ENCODE data around the gene SMO.

GRCh38 chr7:129193892-129194291, 5.5 kb downstream of the SMO start:
- TF ChIP-seq, protein P1, sequence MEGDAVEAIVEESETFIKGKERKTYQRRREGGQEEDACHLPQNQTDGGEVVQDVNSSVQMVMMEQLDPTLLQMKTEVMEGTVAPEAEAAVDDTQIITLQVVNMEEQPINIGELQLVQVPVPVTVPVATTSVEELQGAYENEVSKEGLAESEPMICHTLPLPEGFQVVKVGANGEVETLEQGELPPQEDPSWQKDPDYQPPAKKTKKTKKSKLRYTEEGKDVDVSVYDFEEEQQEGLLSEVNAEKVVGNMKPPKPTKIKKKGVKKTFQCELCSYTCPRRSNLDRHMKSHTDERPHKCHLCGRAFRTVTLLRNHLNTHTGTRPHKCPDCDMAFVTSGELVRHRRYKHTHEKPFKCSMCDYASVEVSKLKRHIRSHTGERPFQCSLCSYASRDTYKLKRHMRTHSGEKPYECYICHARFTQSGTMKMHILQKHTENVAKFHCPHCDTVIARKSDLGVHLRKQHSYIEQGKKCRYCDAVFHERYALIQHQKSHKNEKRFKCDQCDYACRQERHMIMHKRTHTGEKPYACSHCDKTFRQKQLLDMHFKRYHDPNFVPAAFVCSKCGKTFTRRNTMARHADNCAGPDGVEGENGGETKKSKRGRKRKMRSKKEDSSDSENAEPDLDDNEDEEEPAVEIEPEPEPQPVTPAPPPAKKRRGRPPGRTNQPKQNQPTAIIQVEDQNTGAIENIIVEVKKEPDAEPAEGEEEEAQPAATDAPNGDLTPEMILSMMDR (IDR thresholded peaks at IDR 0.05), result no peak
- no peak for TF ChIP-seq POLR2AphosphoS5 (IDR thresholded peaks at IDR 0.05; ENCODE audit: insufficient read depth in 1 of 2, low read depth in 1 of 2)
- no peak for TF ChIP-seq POLR2A (IDR thresholded peaks at IDR 0.05)

Measured in vagina (tissue), 2 donors.